Thoracic aorta (tissue), 2 donors: ENCODE data around the gene AGAP5. TPM values are rescaled to one million over a fixed set of nuclear protein-coding genes. Genes with fewer than 3 reads are reported as not detected.
A peak's percentile ranks its signal among the peaks of the same experiment; 100 is the strongest.
"Not testable (repeated sequence)": the region's sequence is repeated elsewhere in the genome, so short reads cannot be mapped to it uniquely, and the experiment has no call there.

Experiments
- ATAC-seq: fragments of 150-250 bp; one replicate; pipeline ENCODE4 v1.8.0; 2017; ENCODE audit warnings: low read depth; ENCODE audit not compliant: insufficient number of reproducible peaks, low FRiP score
- DNase-seq: peaks from one replicate; pipeline ENCODE4 v3.0.0-alpha.2; 2020; ENCODE audit warnings: low spot score
- H3K27ac ChIP-seq, 2 donors: fragments of 200-600 bp; sonication (generic); 1 replicate in 1 of 2; 2 replicates in 1 of 2; pipeline ENCODE4 v1.5.1; 2016; ENCODE audit warnings: mild to moderate bottlenecking in 2 of 2, moderate library complexity in 2 of 2
- H3K27me3 ChIP-seq: fragments of 200-600 bp; sonication (generic); replicated peaks from 2 replicates; pipeline ENCODE4 v1.6.0; 2016; ENCODE audit warnings: mild to moderate bottlenecking; ENCODE audit not compliant: insufficient read depth
- H3K36me3 ChIP-seq: fragments of 200-600 bp; sonication (generic); one replicate; pipeline ENCODE4 v1.5.1; 2016
- H3K4me1 ChIP-seq, 2 donors: fragments of 200-600 bp; sonication (generic); 1 replicate in 1 of 2; 2 replicates in 1 of 2; pipeline versions ENCODE4 v1.5.1 to v1.6.0; 2016; ENCODE audit warnings: low read depth in 2 of 2, mild to moderate bottlenecking in 1 of 2; ENCODE audit not compliant: control insufficient read depth in 1 of 2
- H3K4me3 ChIP-seq: fragments of 200-600 bp; sonication (generic); 2 replicates; pipeline ENCODE4 v1.5.1; 2016; ENCODE audit warnings: mild to moderate bottlenecking
- H3K9me3 ChIP-seq: fragments of 200-600 bp; sonication (generic); 2 replicates; pipeline ENCODE4 v1.5.1; 2016
- CTCF ChIP-seq: fragments of 200-600 bp; sonication (generic); IDR thresholded peaks from one replicate; pipeline ENCODE4 v1.5.1; 2019; ENCODE audit warnings: antibody characterized with exemption
- total RNA-seq, 2 donors: library from RNA; depleted of rRNA; stranded (reverse); fragments of >200 nt; gene quantifications; one replicate each; pipeline versions ENCODE4 v1.1.0 to v1.2.3, GENCODE V29; 2016

The AGAP5 gene
- total RNA-seq, 2 donors from 2014 or later, result 4.5 to 10.9 TPM

GRCh38 chr10:73662705-73663104 lies 35.2 kb downstream of the AGAP5 start:
- not testable (repeated sequence) for H3K9me3 ChIP-seq, H3K36me3 ChIP-seq, H3K27me3 ChIP-seq, DNase-seq, H3K4me3 ChIP-seq, H3K4me1 ChIP-seq, H3K27ac ChIP-seq, ATAC-seq

GRCh38 chr10:73655990-73656298 lies 42.0 kb downstream of the AGAP5 start, which contains the start of gene SYNPO2L:
TSS of gene SYNPO2L (minus strand) at chr10:73656029. CDS start at chr10:73655922, 107 bp downstream.
- no peak for TF ChIP-seq CTCF
- Histone ChIP-seq H3K4me3 (peak within 1 kb of the TSS; percentile 53), H3K36me3 (no peaks in the 10 kb centered on the region), H3K4me1 (peaks cover 12 to 29% of the 10 kb centered on the region in 2 donors), H3K9me3 (no peaks in the 10 kb centered on the region), H3K27ac (peak within 1 kb of the TSS; percentile 76 to 87), H3K27me3 (no peaks in the 10 kb centered on the region)
- no peak for DNase-seq
- ATAC-seq, result peak; percentile 69

- Histone ChIP-seq H3K4me1 (peaks cover 17 to 33% of the 10 kb centered on the region in 2 donors), H3K36me3 (no peaks in the 10 kb centered on the region), H3K27me3 (no peaks in the 10 kb centered on the region), H3K27ac (peak overlapping the region; percentile 76 to 87), H3K4me3 (peak overlapping the region; percentile 53), H3K9me3 (no peaks in the 10 kb centered on the region)
- no peak for ATAC-seq
- no peak for TF ChIP-seq CTCF
- no peak for DNase-seq
Measured at GRCh38 chr10:73655257-73655989, 42.5 kb downstream of the AGAP5 start.

- Histone ChIP-seq H3K9me3 (no peaks in the 10 kb centered on the region), H3K27ac (no peak overlapping the region), H3K4me3 (no peak overlapping the region), H3K27me3 (no peaks in the 10 kb centered on the region), H3K36me3 (no peaks in the 10 kb centered on the region), H3K4me1 (peaks cover 18 to 35% of the 10 kb centered on the region in 2 donors)
- no peak for DNase-seq
- no peak for ATAC-seq
- TF ChIP-seq CTCF, result no peak
Measured at GRCh38 chr10:73653701-73654100, 44.2 kb downstream of the AGAP5 start.

- H3K4me1 ChIP-seq, result peaks cover 23 to 40% of the 10 kb centered on the region in 2 donors
- H3K27me3 ChIP-seq, result no peaks in the 10 kb centered on the region
- H3K4me3 ChIP-seq, result no peak overlapping the region
- no peak for TF ChIP-seq CTCF
- H3K36me3 ChIP-seq, result no peaks in the 10 kb centered on the region
- DNase-seq, result no peak
- no peak for ATAC-seq
- H3K27ac ChIP-seq, result no peak overlapping the region
- H3K9me3 ChIP-seq, result no peaks in the 10 kb centered on the region
Measured at GRCh38 chr10:73653195-73653594, 44.7 kb downstream of the AGAP5 start.
